NT2/D1 (cell line): Measurements from ENCODE around the gene ZMYND11.

Experiments
- YY1 ChIP-seq: IDR thresholded peaks from 2 replicates; pipeline ENCODE4 v1.6.1; 2011; ENCODE audit not compliant: insufficient read length, insufficient read depth
- ZNF274 ChIP-seq: IDR thresholded peaks from 2 replicates; pipeline ENCODE4 v1.6.1; 2011; ENCODE audit warnings: mild to moderate bottlenecking, low read depth, low read length

- TF ChIP-seq YY1: no peak
- no peak for TF ChIP-seq ZNF274
Measured at GRCh38 chr10:184174-184573, 48.9 kb downstream of the ZMYND11 start.
